ENCODE results near the gene WDR6.

The WDR6 gene, protein sequence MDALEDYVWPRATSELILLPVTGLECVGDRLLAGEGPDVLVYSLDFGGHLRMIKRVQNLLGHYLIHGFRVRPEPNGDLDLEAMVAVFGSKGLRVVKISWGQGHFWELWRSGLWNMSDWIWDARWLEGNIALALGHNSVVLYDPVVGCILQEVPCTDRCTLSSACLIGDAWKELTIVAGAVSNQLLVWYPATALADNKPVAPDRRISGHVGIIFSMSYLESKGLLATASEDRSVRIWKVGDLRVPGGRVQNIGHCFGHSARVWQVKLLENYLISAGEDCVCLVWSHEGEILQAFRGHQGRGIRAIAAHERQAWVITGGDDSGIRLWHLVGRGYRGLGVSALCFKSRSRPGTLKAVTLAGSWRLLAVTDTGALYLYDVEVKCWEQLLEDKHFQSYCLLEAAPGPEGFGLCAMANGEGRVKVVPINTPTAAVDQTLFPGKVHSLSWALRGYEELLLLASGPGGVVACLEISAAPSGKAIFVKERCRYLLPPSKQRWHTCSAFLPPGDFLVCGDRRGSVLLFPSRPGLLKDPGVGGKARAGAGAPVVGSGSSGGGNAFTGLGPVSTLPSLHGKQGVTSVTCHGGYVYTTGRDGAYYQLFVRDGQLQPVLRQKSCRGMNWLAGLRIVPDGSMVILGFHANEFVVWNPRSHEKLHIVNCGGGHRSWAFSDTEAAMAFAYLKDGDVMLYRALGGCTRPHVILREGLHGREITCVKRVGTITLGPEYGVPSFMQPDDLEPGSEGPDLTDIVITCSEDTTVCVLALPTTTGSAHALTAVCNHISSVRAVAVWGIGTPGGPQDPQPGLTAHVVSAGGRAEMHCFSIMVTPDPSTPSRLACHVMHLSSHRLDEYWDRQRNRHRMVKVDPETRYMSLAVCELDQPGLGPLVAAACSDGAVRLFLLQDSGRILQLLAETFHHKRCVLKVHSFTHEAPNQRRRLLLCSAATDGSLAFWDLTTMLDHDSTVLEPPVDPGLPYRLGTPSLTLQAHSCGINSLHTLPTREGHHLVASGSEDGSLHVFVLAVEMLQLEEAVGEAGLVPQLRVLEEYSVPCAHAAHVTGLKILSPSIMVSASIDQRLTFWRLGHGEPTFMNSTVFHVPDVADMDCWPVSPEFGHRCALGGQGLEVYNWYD
- total RNA-seq: 249 to 334 reads per million in 2 donors

- peak; percentile 97 for DNase-seq
Observed at GRCh38 chr3:49007068-49007770, at the start of gene WDR6. TSS of gene WDR6 (plus strand) at chr3:49007391. CDS start at chr3:49007432, 41 bp downstream.

GRCh38 chr3:48960841-48961413 is 46.3 kb upstream of the WDR6 start:
- DNase-seq: no peak

GRCh38 chr3:48962340-48962739 is 44.9 kb upstream of the WDR6 start:
- DNase-seq: no peak

GRCh38 chr3:48962939-48963338 is 44.3 kb upstream of the WDR6 start:
- no peak for DNase-seq

DNA sequence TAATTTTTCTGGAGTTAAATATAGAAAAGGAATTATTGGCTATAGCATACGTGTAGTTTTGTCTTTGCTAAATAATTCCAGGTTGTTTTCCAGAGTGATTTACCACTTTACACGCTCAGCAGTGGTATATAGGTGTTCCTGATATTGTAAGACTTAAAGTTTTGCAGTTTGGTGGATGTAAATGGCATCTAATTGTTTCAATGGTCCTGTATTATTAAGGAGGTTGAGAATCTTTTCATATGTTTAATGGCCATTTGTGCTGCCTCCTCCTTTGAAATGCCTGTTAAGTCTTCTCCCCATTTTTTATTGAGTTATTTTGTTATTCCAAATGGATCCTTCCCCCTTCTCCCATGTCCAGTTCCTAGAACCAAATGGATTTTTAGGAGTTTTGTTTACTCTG is 43.6 kb upstream of the WDR6 start:
- DNase-seq: no peak

DNA sequence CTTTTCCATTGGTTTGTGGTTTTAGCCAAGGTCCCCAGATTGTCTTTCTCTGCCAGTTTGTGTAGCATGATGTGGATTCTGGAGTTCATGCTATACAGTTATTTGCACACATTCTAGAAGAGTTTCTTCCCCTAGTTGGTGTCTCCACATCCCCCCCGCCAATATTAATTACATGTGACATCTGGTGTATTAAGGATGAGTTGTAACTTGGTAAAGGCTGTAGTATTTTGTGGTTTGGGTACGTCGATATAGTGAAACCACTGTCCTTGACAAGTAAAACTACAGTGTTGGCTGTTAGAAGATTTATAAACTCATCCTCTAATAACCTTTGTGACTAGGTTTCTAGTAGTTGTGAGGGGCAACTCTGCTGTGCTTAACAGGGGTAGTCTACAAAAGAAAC is 40.8 kb upstream of the WDR6 start:
- DNase-seq: no peak

DNA sequence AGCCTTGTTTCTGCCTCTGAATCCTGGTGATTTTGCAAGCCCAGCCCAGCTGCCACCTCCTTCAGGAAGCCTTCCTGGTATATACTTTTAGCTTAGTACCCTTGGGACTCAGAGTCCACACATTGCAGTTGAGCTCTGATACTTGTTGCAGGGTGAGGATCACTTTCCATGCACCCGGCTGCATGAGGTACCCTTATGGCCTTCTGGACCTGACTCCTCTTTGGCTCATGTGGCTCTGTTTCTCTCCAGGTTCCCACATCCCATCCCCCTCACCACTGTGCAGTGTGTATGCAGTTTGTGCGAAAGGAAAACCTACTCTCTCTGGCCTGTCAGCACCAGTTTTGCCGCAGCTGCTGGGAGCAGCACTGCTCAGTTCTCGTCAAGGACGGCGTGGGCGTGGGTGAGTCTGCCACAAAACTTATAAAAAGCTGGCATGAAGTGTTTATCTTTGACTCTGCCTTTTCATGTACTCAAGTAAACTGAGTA is 40.3 kb upstream of the WDR6 start:
- DNase-seq: no peak

DNA sequence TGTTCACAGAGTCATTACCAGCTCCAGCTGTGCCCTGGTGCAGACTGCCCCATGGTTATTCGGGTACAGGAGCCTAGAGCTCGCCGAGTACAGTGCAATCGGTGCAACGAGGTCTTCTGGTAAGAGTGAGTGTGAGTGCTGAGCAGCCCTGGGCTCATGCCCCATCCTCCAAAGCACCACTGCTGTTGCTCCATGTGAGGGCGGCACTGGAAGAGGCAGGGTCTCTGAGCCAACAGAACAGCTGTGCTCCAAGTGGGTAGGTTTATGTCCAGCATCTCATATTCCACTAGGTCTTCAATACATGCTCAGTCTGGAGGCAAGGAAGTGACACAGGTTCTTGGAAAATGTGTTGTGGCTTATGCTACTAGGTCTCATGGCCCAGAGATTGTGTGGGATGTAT is 36.6 kb upstream of the WDR6 start:
- DNase-seq: no peak

DNA sequence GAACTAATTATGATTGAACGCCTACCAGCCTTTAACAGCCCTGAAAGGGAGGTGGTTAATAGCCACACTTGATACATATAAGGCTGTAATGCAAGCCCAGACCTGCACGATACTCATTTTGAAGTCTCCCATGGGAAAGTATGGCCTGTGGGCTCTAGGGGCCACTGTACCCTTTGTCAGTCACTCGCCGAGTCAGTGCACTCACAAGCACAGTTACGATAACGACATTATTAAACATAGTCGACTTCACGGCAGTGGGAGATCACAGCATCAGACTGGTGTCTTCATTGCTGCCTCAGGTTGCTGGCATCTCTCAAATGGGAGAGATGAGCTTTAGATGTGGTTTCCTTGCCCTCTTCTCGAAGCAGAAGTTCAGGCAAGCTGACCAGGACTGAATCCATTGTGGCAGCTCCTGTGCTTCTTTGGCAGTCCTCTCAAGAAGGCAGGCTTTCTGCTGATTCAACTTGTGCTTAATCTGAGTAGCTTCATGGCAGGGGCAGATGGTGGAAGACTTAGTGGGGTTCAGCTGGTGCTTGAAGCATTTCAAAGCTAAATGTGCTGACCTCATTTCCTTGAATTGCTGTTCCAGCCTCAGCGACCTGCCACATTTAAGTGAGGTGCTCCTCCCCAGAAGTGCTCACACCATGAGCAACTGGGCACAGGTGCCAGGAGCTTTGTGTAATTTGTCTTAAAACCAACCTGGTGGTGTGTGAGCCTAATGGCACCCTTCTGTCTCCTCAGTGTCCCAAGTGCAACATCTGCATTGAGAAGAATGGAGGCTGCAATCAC is 32.9 kb upstream of the WDR6 start:
- no peak for DNase-seq

DNA sequence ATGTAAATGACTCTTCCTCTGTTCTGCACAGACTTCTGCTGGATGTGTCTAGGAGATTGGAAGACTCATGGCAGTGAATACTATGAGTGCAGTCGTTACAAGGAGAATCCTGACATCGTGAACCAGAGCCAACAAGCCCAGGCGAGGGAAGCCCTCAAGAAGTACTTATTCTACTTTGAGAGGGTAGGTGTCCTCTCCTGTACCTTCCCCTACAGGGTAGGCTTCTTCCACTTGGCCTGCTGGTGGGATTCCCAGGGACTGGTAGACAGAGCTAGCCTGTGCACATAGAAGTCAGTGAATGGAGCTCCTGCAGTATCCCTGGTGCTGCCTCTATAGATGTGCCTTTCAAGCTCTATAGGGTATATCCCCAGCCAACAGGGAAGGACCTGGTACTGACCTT is 27.7 kb upstream of the WDR6 start:
- no peak for DNase-seq

DNA sequence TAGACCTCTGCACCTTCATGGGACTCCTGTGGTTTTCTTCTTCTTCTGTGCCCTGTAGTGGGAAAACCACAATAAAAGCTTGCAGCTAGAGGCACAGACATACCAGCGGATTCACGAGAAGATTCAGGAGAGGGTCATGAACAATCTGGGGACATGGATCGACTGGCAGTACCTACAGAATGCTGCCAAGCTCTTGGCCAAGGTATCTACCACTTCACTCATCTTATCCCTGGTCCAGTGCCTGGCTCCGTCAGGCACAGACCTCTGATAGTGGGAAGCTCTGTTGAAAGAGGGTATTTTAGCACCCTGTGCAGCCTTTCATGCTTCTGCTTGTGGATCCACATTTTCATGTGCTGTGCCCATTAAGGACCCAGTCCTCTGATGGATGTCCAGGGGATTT is 26.9 kb upstream of the WDR6 start:
- no peak for DNase-seq

DNA sequence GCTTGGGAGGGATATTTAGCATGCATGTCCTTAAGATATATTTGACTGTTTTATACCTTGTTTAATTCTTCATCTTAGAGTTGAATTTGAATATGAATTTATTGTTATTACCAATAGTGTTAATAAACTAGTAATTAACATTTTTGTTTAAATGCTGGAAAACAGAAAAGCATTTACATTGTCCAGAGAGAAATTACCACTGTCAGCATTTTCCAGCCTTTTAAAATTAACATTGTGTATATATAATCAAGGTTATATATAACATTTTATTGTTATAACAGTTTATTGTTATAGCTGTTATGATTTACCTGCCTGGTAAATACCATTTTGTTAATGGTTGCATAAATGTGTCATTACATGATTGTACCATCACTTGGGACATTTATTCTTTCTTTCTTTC is 25.2 kb upstream of the WDR6 start:
- no peak for DNase-seq

GRCh38 chr3:48982686-48983085 is 24.5 kb upstream of the WDR6 start:
- DNase-seq: no peak

DNA sequence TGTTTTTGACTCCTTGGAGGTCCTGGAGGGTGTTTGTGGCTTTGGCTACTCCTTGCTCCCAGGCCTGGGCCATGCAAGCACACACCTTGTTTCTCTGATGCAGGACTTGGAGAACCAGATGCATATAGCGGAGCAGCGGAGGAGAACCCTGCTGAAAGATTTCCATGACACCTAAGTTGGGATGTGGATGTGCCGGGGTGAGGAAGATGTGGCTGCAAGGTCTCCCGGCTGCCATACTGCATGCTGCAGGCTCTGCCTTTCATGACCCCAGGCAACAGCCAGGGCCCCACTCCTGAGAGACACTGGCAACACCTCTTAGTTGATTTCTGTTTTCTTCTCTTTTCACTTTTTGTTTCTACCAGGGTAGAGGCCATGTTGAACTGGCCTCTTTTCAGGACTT is 24.1 kb upstream of the WDR6 start:
- DNase-seq: no peak

DNA sequence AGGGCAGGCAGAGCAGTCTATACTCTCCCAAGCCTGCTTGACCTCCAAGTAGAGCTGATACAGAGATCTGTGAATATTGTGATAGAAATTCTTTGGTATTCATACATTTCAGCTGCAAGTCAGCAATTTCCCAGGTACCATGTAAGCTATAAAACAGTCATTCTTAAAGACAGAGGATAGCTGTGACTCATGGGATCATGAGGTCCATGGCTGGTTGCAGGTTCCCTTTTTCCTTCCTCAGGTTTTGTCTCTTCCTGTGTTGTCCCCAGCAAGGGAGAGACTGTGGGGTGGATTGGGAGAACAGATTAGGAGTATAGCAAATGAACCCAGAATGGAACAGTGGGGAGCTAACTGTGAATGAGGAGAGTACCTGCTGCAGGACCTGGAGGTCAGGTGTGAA is 22.5 kb upstream of the WDR6 start:
- DNase-seq: no peak

DNA sequence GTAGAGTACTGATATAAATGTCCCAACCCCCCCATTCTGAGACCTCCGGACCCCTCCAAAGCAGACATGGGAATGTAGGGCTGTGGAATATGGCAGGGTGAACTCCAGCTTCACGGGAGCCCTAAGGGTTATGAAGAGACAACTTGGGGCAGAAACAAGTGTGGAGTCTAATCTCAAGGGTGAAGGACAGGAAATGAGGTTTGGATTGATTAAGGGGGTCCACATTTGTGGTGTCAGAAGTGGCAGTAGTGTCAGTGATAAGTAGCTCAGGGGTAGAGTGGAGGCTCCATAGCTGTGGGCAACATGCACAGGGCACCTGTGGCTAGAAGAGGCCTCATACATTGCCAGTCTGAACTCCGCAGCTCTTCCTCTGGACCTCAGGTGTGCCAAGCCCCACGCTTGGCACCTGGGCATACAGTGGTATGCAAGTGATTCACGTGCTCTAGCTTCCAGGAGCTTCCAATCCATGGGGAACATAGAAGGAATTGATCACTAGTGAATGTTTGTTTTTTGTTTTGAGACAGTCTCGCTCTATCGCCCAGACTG is 21.3 kb upstream of the WDR6 start:
- DNase-seq: no peak

GRCh38 chr3:48989126-48989795 is 17.9 kb upstream of the WDR6 start:
- no peak for DNase-seq

DNA sequence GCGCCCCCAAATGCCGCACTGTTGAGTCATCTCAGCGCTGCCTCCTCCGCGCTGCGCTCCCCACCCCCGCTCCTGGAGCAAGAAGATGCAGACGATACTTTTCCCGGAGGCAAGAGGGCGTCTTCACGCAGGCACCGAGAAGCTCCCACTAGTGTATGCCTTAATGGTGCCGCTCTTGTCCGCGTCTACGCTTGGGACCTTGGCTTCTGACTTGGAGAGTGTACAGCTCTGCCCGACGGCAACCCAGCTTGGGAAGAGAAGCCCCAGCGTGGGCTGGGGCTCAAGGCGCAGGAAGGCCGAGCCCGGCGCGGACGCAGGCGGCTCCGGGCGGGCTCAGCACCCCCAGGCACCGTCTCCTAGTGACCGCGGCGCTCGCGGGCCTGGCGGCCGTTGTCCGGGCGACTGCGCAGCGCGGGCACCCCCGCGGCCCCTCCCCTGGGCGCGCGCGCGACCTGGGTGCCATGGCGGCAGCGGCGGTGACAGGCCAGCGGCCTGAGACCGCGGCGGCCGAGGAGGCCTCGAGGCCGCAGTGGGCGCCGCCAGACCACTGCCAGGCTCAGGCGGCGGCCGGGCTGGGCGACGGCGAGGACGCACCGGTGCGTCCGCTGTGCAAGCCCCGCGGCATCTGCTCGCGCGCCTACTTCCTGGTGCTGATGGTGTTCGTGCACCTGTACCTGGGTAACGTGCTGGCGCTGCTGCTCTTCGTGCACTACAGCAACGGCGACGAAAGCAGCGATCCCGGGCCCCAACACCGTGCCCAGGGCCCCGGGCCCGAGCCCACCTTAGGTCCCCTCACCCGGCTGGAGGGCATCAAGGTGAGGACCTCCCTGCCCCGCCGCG is 17.2 kb upstream of the WDR6 start, which contains the start of gene P4HTM:
TSS of gene P4HTM (plus strand) at position 446 of the 840 bp plus-strand sequence. CDS start at position 462, 16 bp downstream.
- DNase-seq: peak; percentile 66

Measured in activated gamma-delta T cell (primary cell).